ENCODE results near the gene PM20D2.

GRCh38 chr6:89187504-89187903 lies 41.6 kb downstream of the PM20D2 start:
- no peak for TF ChIP-seq POLR2A (IDR thresholded peaks at IDR 0.05; ENCODE audit: extremely low read depth, insufficient read length)
- TF ChIP-seq, protein P1, sequence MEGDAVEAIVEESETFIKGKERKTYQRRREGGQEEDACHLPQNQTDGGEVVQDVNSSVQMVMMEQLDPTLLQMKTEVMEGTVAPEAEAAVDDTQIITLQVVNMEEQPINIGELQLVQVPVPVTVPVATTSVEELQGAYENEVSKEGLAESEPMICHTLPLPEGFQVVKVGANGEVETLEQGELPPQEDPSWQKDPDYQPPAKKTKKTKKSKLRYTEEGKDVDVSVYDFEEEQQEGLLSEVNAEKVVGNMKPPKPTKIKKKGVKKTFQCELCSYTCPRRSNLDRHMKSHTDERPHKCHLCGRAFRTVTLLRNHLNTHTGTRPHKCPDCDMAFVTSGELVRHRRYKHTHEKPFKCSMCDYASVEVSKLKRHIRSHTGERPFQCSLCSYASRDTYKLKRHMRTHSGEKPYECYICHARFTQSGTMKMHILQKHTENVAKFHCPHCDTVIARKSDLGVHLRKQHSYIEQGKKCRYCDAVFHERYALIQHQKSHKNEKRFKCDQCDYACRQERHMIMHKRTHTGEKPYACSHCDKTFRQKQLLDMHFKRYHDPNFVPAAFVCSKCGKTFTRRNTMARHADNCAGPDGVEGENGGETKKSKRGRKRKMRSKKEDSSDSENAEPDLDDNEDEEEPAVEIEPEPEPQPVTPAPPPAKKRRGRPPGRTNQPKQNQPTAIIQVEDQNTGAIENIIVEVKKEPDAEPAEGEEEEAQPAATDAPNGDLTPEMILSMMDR (IDR thresholded peaks at IDR 0.05; ENCODE audit: low read depth, low read length), result no peak
